NCI-H748 treated with DMSO at 0.1 percent for 48 hours (cell line): ENCODE data around the gene ARID3C.

Experiments used
- DNase-seq: peaks from one replicate; lab custom pipeline; 2025; lab: John Stamatoyannopoulos, UW

Gene ARID3C

GRCh38 chr9:34594177-34594576 is 34.7 kb downstream of the ARID3C start:
- DNase-seq, result no peak

DNA sequence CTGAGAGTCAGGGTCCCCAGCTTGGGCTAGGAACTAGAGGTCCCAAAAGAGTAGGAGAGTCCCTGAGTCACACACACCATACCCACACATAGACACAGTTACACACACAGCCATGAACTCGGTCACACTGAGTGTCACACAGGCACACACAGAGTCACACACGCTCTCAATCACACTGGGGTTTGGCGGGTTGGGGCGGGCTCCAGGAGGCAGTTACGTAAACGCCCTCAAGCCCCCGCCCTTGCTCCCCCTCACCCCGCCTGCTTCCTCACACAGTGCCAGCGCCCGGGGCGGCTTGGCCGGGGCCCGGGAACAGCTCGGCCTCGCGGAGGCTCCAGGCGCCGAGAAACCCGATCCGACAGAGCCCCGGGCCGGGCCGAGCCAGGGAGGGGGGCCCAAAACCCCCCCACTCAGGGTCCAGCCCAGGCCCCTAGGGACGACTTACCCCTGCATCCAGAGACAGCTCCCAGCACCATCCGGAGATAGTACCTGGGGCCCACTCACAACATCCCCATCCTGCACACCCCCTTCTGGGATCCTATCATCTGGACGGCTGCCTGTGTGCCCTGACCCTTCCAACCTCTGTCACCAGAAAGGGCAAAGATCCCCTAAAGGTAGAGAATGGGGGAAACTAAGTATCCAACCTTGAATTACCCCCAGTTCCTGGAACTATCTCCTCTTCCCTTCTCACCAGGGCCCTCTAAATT is 35.8 kb downstream of the ARID3C start:
- DNase-seq, result no peak

DNA sequence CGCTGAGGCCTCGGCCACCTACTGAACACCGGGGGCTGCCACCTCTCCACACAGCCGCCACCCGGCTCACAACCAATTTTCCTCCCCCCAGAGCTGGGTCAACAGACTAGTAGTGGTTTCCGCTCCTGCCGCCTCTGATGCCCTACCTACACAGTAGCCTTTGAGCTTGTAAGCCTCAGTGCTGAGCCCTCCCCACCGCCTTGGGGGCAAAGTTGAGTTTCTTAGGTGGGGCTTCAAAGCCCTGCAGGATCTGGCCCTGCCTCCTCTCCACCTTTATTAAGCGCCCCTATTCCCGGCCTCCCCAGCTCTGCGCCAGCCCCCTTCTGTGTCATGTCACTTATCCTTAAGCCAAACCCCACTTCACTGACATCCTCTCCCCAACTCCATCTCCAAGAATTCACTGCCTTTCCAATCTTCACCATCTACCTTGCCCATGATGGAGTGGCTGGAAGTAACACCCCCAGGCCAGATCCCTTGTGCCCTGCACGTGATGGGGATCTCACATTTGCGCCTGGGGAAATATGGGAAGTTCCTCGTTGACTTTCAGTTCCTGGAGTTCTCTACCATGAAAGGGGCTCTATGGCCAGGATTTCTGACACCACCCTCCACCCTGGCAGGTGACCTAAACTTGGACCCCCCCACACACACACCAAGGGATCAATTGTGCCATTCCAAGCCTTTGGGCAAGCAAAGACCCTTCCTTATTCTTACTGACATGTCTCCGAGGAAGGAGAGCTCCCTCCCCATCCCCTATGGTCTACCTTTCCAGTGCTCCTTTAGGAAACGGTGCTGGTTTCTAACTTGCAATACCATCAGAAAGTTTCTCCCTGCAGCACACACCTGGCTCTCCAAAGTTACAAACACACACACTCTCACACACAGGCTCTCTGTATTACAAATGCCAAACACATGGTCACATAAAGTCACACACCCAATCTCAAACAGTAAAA is 36.7 kb downstream of the ARID3C start:
- no peak for DNase-seq

DNA sequence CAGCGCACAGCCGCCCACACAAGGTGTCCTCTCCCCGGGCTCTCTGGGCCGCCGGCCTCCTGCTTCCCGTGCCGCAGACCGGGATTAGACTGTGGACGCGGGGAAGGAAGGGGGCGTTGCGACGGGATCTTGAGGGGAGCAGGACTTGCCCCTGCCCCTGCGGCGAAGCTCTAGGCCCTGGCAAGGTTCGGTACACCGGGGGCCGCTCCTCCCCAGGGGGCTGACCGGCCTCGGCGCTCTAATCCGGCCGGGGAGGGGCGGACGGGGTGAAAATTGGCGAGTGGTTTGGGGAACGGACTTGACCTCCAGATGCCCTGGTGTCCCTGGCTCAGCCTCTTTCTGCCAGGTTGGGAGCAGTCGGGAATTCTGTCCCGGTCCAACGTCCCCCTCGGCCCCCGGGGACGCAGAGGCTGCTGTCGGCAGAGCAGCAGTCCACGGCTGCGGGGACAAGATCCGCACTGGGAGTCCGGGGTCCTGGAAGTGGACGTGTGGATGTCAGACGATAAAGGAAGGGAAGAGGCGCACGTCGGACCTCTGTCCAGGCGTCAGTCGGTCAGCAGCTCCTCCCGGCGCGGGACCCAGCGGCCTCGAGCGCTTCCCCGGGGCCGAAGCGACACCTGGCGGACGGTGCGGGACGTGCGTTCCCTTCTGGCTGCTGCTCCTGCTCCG is 37.5 kb downstream of the ARID3C start:
- peak; percentile 29 for DNase-seq

- no peak for DNase-seq
These were observed 38.3 kb downstream of the ARID3C start for GRCh38 chr9:34590381-34591247.

DNA sequence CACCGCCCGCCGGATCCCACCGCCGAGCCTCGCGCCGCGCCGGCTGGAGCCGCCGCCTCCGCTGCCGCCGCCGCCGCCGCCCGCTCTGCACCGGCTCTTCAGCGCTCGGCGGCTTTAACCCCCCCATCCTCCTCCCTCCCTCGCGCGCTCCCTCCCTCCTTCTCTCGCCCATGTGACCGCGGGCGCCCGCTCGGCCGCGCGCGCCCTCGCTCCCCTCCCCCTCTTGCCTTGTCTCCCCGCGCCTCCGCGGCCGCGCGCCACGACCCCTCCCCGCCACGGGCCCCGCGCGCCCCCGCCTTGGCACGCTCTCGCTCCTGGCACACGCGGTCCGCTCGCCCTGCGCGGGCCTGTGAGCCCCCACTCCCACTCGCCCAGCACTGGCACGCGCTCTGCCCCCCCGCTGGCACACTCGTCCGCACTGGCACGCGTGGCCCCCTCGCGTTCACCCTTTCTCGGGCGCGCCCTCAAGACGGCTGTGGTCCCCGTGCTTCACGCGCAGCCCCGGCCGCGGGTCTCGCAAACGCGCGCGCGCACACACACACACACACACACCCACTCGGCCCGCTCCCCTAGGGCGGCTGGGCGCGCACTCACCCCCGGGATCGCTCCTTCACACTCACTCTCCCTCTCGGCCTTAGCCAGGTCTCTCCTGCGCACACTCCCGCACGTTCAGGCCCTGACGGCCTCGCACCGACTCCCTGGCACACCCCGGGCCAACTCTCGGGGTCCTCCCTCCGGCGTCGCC is 39.1 kb downstream of the ARID3C start, which contains the start of gene CNTFR:
TSS of gene CNTFR (minus strand) at position 89 of the 745 bp plus-strand sequence. CDS start 20,743 bp downstream, outside the sequence.
- DNase-seq, result peak; percentile 21

- no peak for DNase-seq
These were observed 39.9 kb downstream of the ARID3C start for GRCh38 chr9:34588671-34589635.

DNA sequence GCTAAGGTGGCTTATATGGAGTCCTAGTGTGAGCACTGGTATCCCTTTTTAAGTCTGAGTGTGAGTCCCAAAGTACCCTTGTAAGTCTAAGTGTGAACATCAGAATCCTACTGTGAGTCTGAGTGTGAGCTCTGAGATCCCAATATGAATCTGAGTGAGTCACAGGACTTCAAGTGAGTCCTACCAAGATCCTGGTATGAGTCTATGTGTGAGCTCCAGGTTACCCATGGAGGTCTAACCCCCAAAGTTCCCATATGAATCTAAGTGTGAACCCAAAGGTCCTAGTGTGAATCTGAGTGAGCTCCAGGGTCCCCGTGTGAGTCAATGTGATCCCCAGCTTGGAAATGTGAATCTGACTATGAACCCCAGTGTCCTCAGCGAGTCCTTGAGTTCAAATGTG is 41.6 kb downstream of the ARID3C start:
- DNase-seq, result no peak

- no peak for DNase-seq
These were observed 42.8 kb downstream of the ARID3C start for GRCh38 chr9:34585946-34586669.

DNA sequence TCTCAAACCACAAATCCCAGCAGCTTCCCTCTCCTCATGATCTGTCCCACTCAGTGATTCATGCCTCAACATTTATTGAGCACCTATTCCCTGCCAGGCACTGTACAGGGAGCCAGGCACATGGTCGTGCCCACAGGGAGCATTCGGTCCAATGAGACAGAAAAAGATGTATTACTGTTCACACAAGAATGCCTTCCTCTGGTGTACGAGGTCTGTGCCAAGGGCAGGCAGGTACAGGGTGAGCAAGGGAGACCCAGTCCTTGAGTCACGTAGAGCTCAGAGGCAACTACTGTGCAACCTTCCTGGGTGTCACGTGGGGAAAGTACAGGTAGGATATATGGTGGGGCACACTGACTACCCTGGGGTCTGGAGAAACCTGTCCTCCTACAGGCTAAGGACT is 43.9 kb downstream of the ARID3C start:
- DNase-seq, result no peak

DNA sequence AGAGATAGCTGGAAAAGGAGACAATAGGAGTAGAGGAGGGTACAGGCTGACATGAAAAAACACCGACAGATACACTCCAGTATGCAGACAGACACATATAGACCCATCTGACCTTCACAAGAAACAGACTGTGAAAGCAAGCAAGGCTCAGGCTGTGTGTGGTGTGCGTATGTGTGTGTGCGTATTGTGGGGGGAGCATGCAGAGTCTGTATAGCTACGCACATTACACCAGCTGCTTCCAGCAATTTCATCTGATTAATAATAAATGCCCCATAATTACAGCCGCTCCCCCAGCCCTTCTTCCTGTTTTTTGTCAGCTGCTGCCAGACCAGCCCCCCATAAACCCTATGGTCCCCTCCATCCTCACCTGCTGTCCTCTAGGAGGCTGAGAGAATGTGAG is 46.1 kb downstream of the ARID3C start:
- no peak for DNase-seq

GRCh38 chr9:34581318-34581717 is 47.5 kb downstream of the ARID3C start:
- no peak for DNase-seq

DNA sequence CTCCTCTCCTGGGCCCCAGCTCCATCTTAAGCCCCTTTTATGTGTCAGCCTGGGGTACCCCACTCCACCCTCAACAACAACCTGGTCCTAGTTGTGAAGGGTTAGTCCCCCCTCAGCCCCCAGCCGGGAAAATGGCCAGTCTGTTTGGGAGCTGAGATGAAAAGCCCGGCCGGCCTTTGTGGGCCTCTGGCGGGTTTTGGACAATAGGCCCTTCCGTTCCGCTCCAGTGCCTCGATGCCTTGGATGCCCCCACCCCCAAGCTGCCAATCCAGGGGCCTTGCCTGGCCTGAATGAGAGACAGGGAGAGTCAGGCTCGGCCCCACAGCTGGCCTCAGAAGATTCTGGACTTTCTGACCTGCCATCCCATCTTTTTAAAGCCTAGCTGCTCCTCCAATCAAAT is 48.5 kb downstream of the ARID3C start:
- DNase-seq, result no peak

DNA sequence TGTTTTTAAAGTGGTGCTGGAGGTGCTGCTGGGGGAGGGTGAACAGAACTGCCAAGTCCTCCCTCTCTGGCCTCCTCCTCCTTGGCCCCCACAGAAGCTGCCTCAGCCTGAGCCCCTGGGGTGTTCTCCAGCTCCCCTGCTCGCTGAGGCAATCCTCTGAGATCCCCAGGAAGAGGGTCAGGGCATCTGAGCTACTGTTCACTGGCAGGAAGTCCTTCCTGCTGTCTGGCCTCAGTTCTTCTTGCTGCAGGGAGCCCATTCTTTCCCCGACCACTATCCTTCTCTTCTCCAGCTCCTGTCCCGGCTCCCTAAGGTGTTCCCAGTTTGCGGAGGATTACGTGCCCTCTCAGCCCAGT is 49.1 kb downstream of the ARID3C start:
- DNase-seq, result no peak

DNA sequence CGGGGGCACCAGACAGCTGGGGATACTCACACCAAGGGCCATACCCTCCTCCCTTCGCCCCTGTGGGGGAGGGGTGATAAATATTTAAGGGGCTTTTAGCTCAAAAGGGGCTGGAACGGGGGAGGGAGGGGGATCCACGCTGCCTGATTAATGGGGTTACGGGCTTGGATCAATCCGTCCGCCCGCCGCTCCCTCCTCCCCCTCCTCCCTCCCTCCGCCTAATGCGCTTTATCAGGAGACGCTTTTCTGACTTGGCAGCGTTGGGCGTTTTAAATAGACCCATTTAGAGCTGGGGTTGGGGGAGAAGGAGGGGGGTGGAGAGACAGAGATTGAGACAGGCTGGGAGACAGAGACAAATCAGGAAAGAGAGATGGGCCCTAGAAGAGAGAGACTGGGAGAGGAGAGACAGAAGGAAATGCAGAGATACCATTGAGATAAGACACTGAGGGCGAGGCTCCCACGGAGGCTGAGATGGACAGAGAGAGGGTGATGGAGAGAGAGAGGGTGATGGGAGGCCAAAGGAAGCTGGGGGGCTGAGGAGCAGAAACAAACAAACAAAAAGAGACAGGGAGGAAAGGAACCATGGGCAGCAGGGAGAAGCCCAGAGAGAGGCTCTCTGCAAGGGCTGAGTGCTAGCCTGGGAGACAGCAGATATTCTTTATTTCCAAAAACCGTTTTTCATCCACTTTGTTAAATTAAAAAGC is 49.6 kb downstream of the ARID3C start:
- no peak for DNase-seq

GRCh38 chr9:34578241-34579103 is 50.4 kb downstream of the ARID3C start:
- DNase-seq, result peak; percentile 32
